ENCODE results near the gene WDR1. TPM values are rescaled to one million over a fixed set of nuclear protein-coding genes. Genes with fewer than 3 reads are reported as not detected.

The WDR1 gene
- polyA plus RNA-seq, 1 of the 3 experiments (the other 2 are of a cell fraction): 310 TPM

GRCh38 chr4:10032625-10033024, 84.0 kb downstream of the WDR1 start:
- no peaks in the 10 kb centered on the region for H3K9me3 ChIP-seq
- H3K9me2 ChIP-seq: no peaks in the 10 kb centered on the region
- H3K27me3 ChIP-seq (ENCODE audit: insufficient read depth): no peaks in the 10 kb centered on the region
- ChIA-PET CTCF (interaction anchor here (0.6 to 6.6 kb wide), 5 partner anchors 13 to 1931 kb away, joined by 3 to 47 read pairs (median 4); no protein-coding TSS in a partner anchor), POLR2A (interaction anchor here (0.6 kb wide), 1 partner anchor 16 kb away, joined by 3 read pairs; no protein-coding TSS in a partner anchor)
- H3K4me3 ChIP-seq (ENCODE audit: low read depth in 2 of 2, low read length in 1 of 2): no peak overlapping the region
- H3K36me3 ChIP-seq (replicated peaks in 1 of 2; ENCODE audit: control insufficient read depth in 1 of 2, insufficient read depth in 2 of 2, low read length in 1 of 2): no peaks in the 10 kb centered on the region
- peaks cover 0 to 11% of the 10 kb centered on the region in 2 experiments; a peak in 1 of 4 replicates for H3K4me1 ChIP-seq (ENCODE audit: control insufficient read depth in 1 of 2, insufficient read depth in 2 of 2, low read depth in 1 of 2, low read length in 1 of 2)
- no peak for DNase-seq
- H2AFZ ChIP-seq (ENCODE audit: low read depth): no peak overlapping the region
- H4K20me1 ChIP-seq (ENCODE audit: insufficient read depth): no peaks in the 10 kb centered on the region
- no peaks in the 10 kb centered on the region for H3K79me2 ChIP-seq (ENCODE audit: insufficient read depth)
- no peaks in the 10 kb centered on the region for H3F3A ChIP-seq (replicated peaks; ENCODE audit: insufficient read depth)
- H3K9ac ChIP-seq: no peak overlapping the region
- H3K4me2 ChIP-seq: no peak overlapping the region
- H3K27ac ChIP-seq (ENCODE audit: low read depth in 2 of 2, low read length in 1 of 2): no peak overlapping the region
- WGBS (ENCODE audit: low lambda C conversion rate): 46% methylated on average over 6 of the region's 6 CpGs
- TF ChIP-seq GATA2 (CRISPR knock-in tag; IDR thresholded peaks at IDR 0.05) (no peak), USF1 (IDR thresholded peaks at IDR 0.05; ENCODE audit: borderline replicate concordance, low read depth) (no peak), TAF1 (IDR thresholded peaks at IDR 0.05; ENCODE audit: borderline replicate concordance, low read depth, low read length) (no peak), RAD21 (IDR thresholded peaks at IDR 0.05; ENCODE audit: low read length) (no peak)
- TF ChIP-seq, protein P1, sequence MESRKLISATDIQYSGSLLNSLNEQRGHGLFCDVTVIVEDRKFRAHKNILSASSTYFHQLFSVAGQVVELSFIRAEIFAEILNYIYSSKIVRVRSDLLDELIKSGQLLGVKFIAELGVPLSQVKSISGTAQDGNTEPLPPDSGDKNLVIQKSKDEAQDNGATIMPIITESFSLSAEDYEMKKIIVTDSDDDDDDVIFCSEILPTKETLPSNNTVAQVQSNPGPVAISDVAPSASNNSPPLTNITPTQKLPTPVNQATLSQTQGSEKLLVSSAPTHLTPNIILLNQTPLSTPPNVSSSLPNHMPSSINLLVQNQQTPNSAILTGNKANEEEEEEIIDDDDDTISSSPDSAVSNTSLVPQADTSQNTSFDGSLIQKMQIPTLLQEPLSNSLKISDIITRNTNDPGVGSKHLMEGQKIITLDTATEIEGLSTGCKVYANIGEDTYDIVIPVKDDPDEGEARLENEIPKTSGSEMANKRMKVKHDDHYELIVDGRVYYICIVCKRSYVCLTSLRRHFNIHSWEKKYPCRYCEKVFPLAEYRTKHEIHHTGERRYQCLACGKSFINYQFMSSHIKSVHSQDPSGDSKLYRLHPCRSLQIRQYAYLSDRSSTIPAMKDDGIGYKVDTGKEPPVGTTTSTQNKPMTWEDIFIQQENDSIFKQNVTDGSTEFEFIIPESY (IDR thresholded peaks at IDR 0.05; ENCODE audit: borderline replicate concordance, low read depth): no peak

DNA sequence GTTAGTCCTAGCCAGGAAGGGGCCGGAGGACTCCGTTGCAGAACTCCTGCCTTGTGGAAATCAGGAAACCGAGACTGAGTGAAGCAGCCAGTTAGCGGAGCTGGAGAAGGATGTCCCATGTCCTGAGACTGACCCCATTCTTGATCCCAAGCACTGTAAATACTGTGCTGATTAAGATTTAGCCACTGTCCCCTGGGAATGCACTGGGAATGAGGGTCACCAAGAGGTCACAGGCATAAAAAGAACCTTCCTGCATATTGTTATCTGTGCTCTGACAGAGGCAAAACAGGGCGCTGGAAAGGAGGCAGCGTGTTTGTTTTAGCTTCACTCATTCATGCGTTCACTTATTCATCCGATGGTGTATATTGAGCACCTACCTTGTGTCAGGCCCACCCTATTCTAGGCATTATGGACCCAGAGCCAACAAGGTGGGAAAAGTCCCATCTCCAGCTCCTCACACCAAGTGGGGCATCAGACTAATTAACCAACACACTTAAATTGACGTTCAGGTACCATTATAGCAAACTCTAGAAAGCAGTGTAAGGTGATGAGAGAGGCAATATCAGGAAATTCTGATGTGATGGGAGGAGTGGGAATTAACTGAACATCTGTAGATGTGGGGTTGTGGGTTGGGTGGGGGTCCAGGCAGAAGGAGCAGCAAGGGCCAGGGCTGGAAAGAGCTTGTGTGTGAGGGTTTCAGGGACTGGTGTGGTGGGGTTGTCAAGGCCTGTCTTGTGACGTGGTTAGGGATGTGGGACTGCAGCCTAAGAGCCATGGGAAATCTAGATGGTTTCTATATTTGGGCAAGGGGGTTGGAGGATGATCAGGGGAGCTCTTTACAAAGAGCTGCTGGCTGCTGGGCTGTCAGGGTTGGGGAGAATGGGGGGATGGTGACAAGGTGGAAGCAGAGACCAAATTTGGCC, 84.7 kb downstream of the WDR1 start:
- WGBS (ENCODE audit: low lambda C conversion rate): 48% methylated on average over 10 of the region's 10 CpGs
- Histone ChIP-seq H3K9me3 (no peaks in the 10 kb centered on the region), H4K20me1 (ENCODE audit: insufficient read depth) (no peaks in the 10 kb centered on the region), H3K36me3 (replicated peaks in 1 of 2; ENCODE audit: control insufficient read depth in 1 of 2, insufficient read depth in 2 of 2, low read length in 1 of 2) (no peaks in the 10 kb centered on the region), H3K4me3 (ENCODE audit: low read depth in 2 of 2, low read length in 1 of 2) (no peak overlapping the region), H3K9ac (no peak overlapping the region), H3F3A (replicated peaks; ENCODE audit: insufficient read depth) (no peaks in the 10 kb centered on the region), H3K79me2 (ENCODE audit: insufficient read depth) (no peaks in the 10 kb centered on the region), H2AFZ (ENCODE audit: low read depth) (no peak overlapping the region), H3K9me2 (no peaks in the 10 kb centered on the region), H3K27me3 (ENCODE audit: insufficient read depth) (no peaks in the 10 kb centered on the region), H3K27ac (ENCODE audit: low read depth in 2 of 2, low read length in 1 of 2) (no peak overlapping the region), H3K4me1 (ENCODE audit: control insufficient read depth in 1 of 2, insufficient read depth in 2 of 2, low read depth in 1 of 2, low read length in 1 of 2) (peaks cover 0 to 11% of the 10 kb centered on the region in 2 experiments; a peak in 1 of 4 replicates), H3K4me2 (no peak overlapping the region)
- POLR2A ChIA-PET: no interaction called here
- no peak for DNase-seq
- CTCF ChIA-PET: interaction anchor here (0.6 to 6.6 kb wide), 7 partner anchors 10 to 1931 kb away, joined by 3 to 47 read pairs (median 4); no protein-coding TSS in a partner anchor
- TF ChIP-seq YY1 (IDR thresholded peaks at IDR 0.05; ENCODE audit: low read depth) (no peak), MAX (IDR thresholded peaks at IDR 0.05; ENCODE audit: low read depth) (no peak), GATA2 (CRISPR knock-in tag; IDR thresholded peaks at IDR 0.05) (no peak), TEAD4 (IDR thresholded peaks at IDR 0.05; ENCODE audit: borderline replicate concordance, insufficient read depth) (no peak), NRF1 (IDR thresholded peaks at IDR 0.05; ENCODE audit: low read depth, low read length) (no peak), NFIC (IDR thresholded peaks at IDR 0.05; ENCODE audit: borderline replicate concordance) (no peak), USF1 (IDR thresholded peaks at IDR 0.05; ENCODE audit: borderline replicate concordance, low read depth) (no peak), FOXM1 (IDR thresholded peaks at IDR 0.05; ENCODE audit: low read depth) (no peak), POLR2AphosphoS5 (IDR thresholded peaks at IDR 0.05; ENCODE audit: low read depth, low read length) (no peak), MEF2A (IDR thresholded peaks at IDR 0.05; ENCODE audit: borderline replicate concordance, low read depth) (no peak)
- TF ChIP-seq, protein P2, sequence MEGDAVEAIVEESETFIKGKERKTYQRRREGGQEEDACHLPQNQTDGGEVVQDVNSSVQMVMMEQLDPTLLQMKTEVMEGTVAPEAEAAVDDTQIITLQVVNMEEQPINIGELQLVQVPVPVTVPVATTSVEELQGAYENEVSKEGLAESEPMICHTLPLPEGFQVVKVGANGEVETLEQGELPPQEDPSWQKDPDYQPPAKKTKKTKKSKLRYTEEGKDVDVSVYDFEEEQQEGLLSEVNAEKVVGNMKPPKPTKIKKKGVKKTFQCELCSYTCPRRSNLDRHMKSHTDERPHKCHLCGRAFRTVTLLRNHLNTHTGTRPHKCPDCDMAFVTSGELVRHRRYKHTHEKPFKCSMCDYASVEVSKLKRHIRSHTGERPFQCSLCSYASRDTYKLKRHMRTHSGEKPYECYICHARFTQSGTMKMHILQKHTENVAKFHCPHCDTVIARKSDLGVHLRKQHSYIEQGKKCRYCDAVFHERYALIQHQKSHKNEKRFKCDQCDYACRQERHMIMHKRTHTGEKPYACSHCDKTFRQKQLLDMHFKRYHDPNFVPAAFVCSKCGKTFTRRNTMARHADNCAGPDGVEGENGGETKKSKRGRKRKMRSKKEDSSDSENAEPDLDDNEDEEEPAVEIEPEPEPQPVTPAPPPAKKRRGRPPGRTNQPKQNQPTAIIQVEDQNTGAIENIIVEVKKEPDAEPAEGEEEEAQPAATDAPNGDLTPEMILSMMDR (IDR thresholded peaks at IDR 0.05): no peak

Data from SK-N-SH (cell line).